SH-SY5Y (cell line): ENCODE measurements around the gene SNPH.

ENCODE experiments used
- GATA2 ChIP-seq: IDR thresholded peaks from 2 replicates; pipeline ENCODE4 v1.6.1; 2011; ENCODE audit warnings: mild to moderate bottlenecking, low read depth, low read length
- GATA3 ChIP-seq: IDR thresholded peaks from 2 replicates; pipeline ENCODE4 v1.6.1; 2011; ENCODE audit warnings: low read depth, mild to moderate bottlenecking, low read length, moderate library complexity

DNA sequence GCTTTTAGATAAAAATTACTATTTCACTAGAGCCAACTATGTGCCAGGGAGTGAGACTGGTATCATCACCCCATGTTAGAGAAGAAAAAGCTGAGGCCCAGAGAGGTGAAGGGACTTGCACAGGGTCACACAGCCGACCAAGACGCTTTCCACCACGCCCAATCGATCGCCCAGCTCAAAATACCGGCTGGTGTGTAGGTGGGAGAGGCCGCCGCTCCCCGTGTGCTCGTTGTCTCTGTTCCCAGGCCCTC, 253 bp upstream of the SNPH start:
- TF ChIP-seq GATA3 (no peak), GATA2 (no peak)
